NCI-H2107 (cell line): ENCODE measurements around the gene RBBP4.

Source experiments
- DNase-seq: peaks from one replicate; lab custom pipeline; 2025; lab: John Stamatoyannopoulos, UW

Gene RBBP4

GRCh38 chr1:32719681-32720275, 68.8 kb downstream of the RBBP4 start:
- DNase-seq, result no peak

DNA sequence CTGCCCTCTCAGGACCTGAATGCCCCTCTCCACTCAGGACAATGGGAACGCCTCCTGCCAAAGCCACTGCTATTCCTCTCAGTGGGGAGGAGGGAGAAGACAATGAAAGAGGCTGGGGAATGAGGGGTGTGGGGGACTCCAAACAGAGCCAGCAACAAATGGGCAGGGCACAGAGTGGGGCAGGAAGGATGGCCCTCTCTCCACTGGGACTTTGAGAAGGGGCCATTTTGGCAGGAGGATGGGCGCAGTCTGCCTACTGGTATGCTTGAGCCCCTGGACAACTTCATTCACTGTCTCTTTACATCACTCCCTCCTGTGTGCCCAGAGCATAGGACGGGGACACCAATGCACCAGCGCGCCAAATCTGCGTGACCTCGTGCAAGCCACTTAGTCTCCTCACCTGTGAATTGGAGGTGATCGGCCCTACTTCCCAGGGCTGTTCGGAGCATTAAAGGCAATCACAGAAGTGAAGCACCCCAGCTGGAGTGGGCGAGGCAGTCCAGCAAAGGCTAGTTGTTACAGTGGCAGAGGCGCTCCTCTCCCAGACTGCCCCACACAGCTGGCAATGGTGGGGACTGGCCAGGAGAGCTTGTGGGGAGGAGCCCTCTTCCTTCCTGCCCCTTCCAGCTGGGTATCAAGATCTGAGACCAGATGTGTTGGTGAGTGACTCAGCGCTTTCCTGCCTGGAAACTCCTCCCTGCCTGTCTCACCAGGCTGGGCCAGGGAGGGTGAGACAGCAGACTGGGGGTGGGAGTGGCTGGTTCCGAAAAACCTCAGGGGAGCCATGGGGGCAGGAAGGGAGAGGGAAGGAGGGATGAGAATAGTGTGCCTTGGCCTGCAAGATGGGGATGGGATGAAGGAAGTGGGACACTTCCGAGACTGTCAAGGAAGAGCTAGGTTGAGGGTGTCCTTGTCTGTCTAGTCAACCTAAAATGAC, 73.9 kb downstream of the RBBP4 start:
- no peak for DNase-seq

DNA sequence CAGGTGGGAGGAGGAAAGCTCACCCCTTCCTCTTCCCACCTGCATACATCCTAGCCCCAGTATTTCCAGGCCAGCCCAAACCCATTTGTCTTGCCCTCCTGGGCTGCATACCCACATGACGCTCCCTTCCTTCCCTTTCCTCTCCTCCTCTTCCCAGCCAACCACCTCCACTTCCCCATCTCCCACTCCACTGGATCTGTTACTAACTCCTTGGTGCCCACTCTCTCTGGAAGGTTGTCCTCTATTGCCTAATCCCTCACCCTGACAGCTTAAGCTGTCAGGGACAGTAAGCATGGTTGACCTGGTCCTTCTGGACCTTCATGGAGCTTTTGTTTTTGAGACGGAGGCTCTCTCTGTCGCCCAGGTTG, 74.6 kb downstream of the RBBP4 start:
- no peak for DNase-seq

- DNase-seq, result no peak
Measured at GRCh38 chr1:32727876-32728275, 76.9 kb downstream of the RBBP4 start.

GRCh38 chr1:32728413-32729077, 77.5 kb downstream of the RBBP4 start:
- DNase-seq, result no peak

GRCh38 chr1:32729254-32730046, 78.4 kb downstream of the RBBP4 start:
- no peak for DNase-seq

- DNase-seq, result no peak
Measured at GRCh38 chr1:32733582-32734321, 82.7 kb downstream of the RBBP4 start.
